ENCODE data around the gene JMJD4.
"Not testable (repeated sequence)": the region's sequence is repeated elsewhere in the genome, so short reads cannot be mapped to it uniquely, and the experiment has no call there.

The JMJD4 gene

GRCh38 chr1:227731241-227731677 lies 3.8 kb downstream of the JMJD4 start:
- DNase-seq = no peak

GRCh38 chr1:227730630-227731151 lies 4.4 kb downstream of the JMJD4 start:
- DNase-seq = no peak

- peak; percentile 53 to 62 for DNase-seq
Observed at GRCh38 chr1:227729881-227730629, 5.0 kb downstream of the JMJD4 start.

GRCh38 chr1:227729144-227729880 lies 5.8 kb downstream of the JMJD4 start:
- DNase-seq = no peak

GRCh38 chr1:227728892-227729143 lies 6.3 kb downstream of the JMJD4 start:
- DNase-seq = no peak

- DNase-seq = peak; percentile 78 to 79
Observed at GRCh38 chr1:227728059-227728891, 6.8 kb downstream of the JMJD4 start.

- DNase-seq = no peak
Observed at GRCh38 chr1:227726924-227727599, 8.0 kb downstream of the JMJD4 start.

GRCh38 chr1:227726318-227726717 lies 8.8 kb downstream of the JMJD4 start:
- no peak for DNase-seq

GRCh38 chr1:227725046-227725445 lies 10.1 kb downstream of the JMJD4 start:
- DNase-seq = no peak

- no peak for DNase-seq
Observed at GRCh38 chr1:227723474-227723873, 11.6 kb downstream of the JMJD4 start.

GRCh38 chr1:227718932-227719331 lies 16.2 kb downstream of the JMJD4 start:
- DNase-seq = no peak

- no peak for DNase-seq
Observed at GRCh38 chr1:227712648-227713047, 22.5 kb downstream of the JMJD4 start.

- DNase-seq = not testable (repeated sequence)
Observed at GRCh38 chr1:227710474-227710873, 24.6 kb downstream of the JMJD4 start.

GRCh38 chr1:227709451-227709850 lies 25.7 kb downstream of the JMJD4 start:
- no peak for DNase-seq

GRCh38 chr1:227707846-227708245 lies 27.3 kb downstream of the JMJD4 start:
- DNase-seq = no peak

- DNase-seq = not testable (repeated sequence)
Observed at GRCh38 chr1:227701631-227702030, 33.5 kb downstream of the JMJD4 start.

- DNase-seq = no peak
Observed at GRCh38 chr1:227697321-227697864, 37.7 kb downstream of the JMJD4 start.

- DNase-seq = no peak
Observed at GRCh38 chr1:227685807-227686206, 49.3 kb downstream of the JMJD4 start.

All from activated CD4-positive, alpha-beta T cell treated with anti-CD3 and anti-CD28 coated beads, Interleukin-2, amount 50 U/mL, for 48 hours (primary cell).